HAP-1 (cell line): ENCODE measurements around the gene GUCY2D.

Experiments used
- DNase-seq, 2 experiments: peaks; one replicate each; pipeline ENCODE4 v3.0.0-alpha.2; 2016 to 2020; ENCODE audit warnings: low spot score in 2 of 2
- H3K27me3 ChIP-seq: fragments of 250-450 bp; sonication (Bioruptor Pico); 2 replicates; pipeline ENCODE4 v1.5.1; 2020; ENCODE audit warnings: low read depth, mild to moderate bottlenecking, moderate library complexity
- H3K36me3 ChIP-seq: fragments of 250-450 bp; sonication (Bioruptor Pico); replicated peaks from 2 replicates; pipeline ENCODE4 v1.5.1; 2020; ENCODE audit warnings: mild to moderate bottlenecking
- H3K4me1 ChIP-seq: fragments of 250-450 bp; sonication (Bioruptor Pico); 2 replicates; pipeline ENCODE4 v1.5.1; 2020; ENCODE audit warnings: mild to moderate bottlenecking
- H3K4me3 ChIP-seq: fragments of 250-450 bp; sonication (Bioruptor Pico); 2 replicates; pipeline ENCODE4 v1.5.1; 2020; ENCODE audit warnings: mild to moderate bottlenecking, moderate library complexity
- H3K9me3 ChIP-seq: fragments of 250-450 bp; sonication (Bioruptor Pico); 2 replicates; pipeline ENCODE4 v1.5.1; 2020; ENCODE audit warnings: mild to moderate bottlenecking, moderate library complexity
- in situ Hi-C: fragments of 300-500 bp; cut with MboI; formaldehyde crosslinking; loops from 3 replicates; pipeline ENCODE4 v1.14.3; 2020; ENCODE audit warnings: low sequenced_read_pairs, inconsistent platforms, mixed read lengths

The GUCY2D gene

GRCh38 chr17:8062807-8063483 is 60.5 kb downstream of the GUCY2D start:
- Histone ChIP-seq H3K9me3 (no peaks in the 10 kb centered on the region), H3K4me1 (peaks cover 1% of the 10 kb centered on the region), H3K36me3 (no peaks in the 10 kb centered on the region), H3K4me3 (no peak overlapping the region), H3K27me3 (peaks cover 20% of the 10 kb centered on the region; the same call in 1 of the 2 replicates)
- no peak for DNase-seq
- in situ Hi-C loops, result loop anchor here (5.0 to 25.0 kb wide), 2 partner anchors 54 to 674 kb away; partner anchors contain the start of genes ALOXE3 and CCDC42

- H3K9me3 ChIP-seq, result no peaks in the 10 kb centered on the region
- no peaks in the 10 kb centered on the region; the same call in 1 of the 2 replicates for H3K4me1 ChIP-seq
- H3K27me3 ChIP-seq, result peaks cover 20% of the 10 kb centered on the region; the same call in 1 of the 2 replicates
- DNase-seq, result no peak
- in situ Hi-C loops, result loop anchor here (5.0 to 25.0 kb wide), 2 partner anchors 53 to 673 kb away; partner anchors contain the start of genes ALOXE3 and CCDC42
- H3K36me3 ChIP-seq, result no peaks in the 10 kb centered on the region
- no peak overlapping the region for H3K4me3 ChIP-seq
Measured at GRCh38 chr17:8063761-8064534, 61.5 kb downstream of the GUCY2D start.

GRCh38 chr17:8064561-8065019 is 62.2 kb downstream of the GUCY2D start:
- H3K4me3 ChIP-seq, result no peak overlapping the region
- H3K36me3 ChIP-seq, result no peaks in the 10 kb centered on the region
- DNase-seq, result no peak
- no peaks in the 10 kb centered on the region; the same call in 1 of the 2 replicates for H3K4me1 ChIP-seq
- no peaks in the 10 kb centered on the region for H3K9me3 ChIP-seq
- in situ Hi-C loops, result loop anchor here (5.0 to 25.0 kb wide), 2 partner anchors 53 to 673 kb away; partner anchors contain the start of genes ALOXE3 and CCDC42
- peaks cover 17% of the 10 kb centered on the region; the same call in 1 of the 2 replicates for H3K27me3 ChIP-seq

DNA sequence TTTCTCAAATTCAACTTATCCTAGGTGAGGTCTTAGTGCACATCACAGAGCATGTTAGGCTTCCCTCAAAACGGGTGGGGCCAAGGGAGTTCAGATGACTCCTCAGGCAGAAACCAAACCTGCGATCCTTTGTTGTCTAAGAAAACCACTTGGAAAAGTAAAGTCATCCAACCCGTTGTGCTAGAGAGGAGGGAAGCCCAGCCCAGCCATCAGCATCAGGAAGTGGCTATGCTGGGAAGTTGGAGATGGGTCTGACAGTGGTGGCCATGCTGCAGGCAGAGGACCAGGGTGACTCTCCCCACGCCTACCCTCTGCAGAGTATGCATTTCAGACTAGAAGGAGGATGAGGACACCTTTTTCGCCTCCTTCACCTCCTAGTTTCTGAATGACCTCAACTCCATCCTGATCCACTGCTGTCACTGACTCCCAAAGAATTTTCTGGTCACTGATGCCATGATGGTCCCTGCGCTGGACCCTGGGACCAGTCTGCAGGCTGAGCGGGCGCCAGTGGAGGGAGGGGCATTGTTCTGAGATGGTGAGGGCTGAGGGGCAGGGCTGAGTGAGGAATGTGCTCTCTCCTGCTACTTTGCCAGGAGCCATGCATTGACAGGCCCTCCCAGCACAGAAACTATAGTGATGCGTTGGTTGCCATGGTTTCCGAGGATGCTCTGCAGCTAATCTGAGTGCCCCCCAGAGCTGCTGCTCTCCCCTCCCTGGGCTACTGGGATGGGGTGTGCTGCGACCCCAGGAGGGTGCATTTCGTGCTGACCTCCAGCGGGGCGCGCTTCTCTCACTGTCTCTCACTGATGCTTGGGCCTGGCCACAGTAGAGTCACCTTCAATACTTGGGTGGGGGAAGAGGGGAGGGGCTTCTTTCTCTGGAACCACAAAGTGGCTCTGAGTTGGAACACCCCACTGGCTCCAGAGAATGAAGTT is 64.7 kb downstream of the GUCY2D start:
- in situ Hi-C loops, result loop anchor here (25.0 kb wide), 1 partner anchor 670 kb away; the partner anchor contains the start of gene CCDC42

GRCh38 chr17:8067806-8068205 is 65.4 kb downstream of the GUCY2D start:
- H3K9me3 ChIP-seq, result no peaks in the 10 kb centered on the region
- H3K4me1 ChIP-seq, result no peaks in the 10 kb centered on the region
- no peak overlapping the region for H3K4me3 ChIP-seq
- in situ Hi-C loops, result loop anchor here (25.0 kb wide), 1 partner anchor 669 kb away; the partner anchor contains the start of gene CCDC42
- no peak for DNase-seq
- peaks cover 8% of the 10 kb centered on the region; the same call in 1 of the 2 replicates for H3K27me3 ChIP-seq
- no peaks in the 10 kb centered on the region for H3K36me3 ChIP-seq

More for the DNA sequence above, 64.7 kb downstream of the GUCY2D start:
- Histone ChIP-seq H3K4me1 (no peaks in the 10 kb centered on the region), H3K4me3 (no peak overlapping the region), H3K27me3 (peaks cover 14% of the 10 kb centered on the region; the same call in 1 of the 2 replicates), H3K36me3 (no peaks in the 10 kb centered on the region), H3K9me3 (no peaks in the 10 kb centered on the region)
- DNase-seq, result no peak

GRCh38 chr17:8068736-8069586 is 66.5 kb downstream of the GUCY2D start:
- in situ Hi-C loops, result loop anchor here (25.0 kb wide), 1 partner anchor 668 kb away; the partner anchor contains the start of gene CCDC42
- H3K27me3 ChIP-seq, result no peaks in the 10 kb centered on the region; the same call in 1 of the 2 replicates
- no peak overlapping the region for H3K4me3 ChIP-seq
- no peak for DNase-seq
- peaks cover 6% of the 10 kb centered on the region for H3K4me1 ChIP-seq
- no peaks in the 10 kb centered on the region for H3K36me3 ChIP-seq
- no peaks in the 10 kb centered on the region for H3K9me3 ChIP-seq

GRCh38 chr17:8069587-8069860 is 67.1 kb downstream of the GUCY2D start:
- no peak overlapping the region for H3K4me3 ChIP-seq
- H3K9me3 ChIP-seq, result no peaks in the 10 kb centered on the region
- peaks cover 7% of the 10 kb centered on the region for H3K4me1 ChIP-seq
- no peak for DNase-seq
- peaks cover 1% of the 10 kb centered on the region; the same call in 1 of the 2 replicates for H3K27me3 ChIP-seq
- in situ Hi-C loops, result loop anchor here (25.0 kb wide), 1 partner anchor 668 kb away; the partner anchor contains the start of gene CCDC42
- H3K36me3 ChIP-seq, result no peaks in the 10 kb centered on the region
